ENCODE measurements around the gene HADH. TPM values are rescaled to one million over a fixed set of nuclear protein-coding genes. Genes with fewer than 3 reads are reported as not detected.

Gene HADH
- total RNA-seq, 2 donors from 2014 or later: 21.3 to 33.9 TPM

DNA sequence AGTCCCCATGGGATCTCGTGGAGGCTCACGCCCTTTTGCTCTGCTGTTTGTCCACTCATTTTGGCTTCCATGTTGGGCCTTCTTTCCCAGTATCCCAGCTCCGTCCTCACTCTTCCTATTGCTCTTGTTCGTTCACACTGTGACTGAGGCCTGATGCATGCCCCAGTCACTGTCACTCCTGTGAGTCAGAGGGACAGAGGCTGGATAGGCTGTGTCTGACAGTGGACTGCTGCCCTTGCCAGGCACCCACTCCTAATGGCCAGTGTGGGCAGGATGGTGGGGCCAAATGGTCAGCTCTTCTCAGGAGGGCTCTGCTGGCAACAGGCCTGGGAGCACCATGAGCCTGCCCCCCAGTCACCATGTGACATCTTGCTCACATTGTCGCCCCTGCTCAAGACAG, 40.0 kb downstream of the HADH start:
- DNase-seq (ENCODE audit: low spot score) (no peak), ATAC-seq (peak in 1 of 2 donors; percentile 35)
- Mint-ChIP-seq H3K4me1 (ENCODE audit: low read depth in 2 of 2) (peaks cover 15 to 16% of the 10 kb centered on the region in 2 donors), H3K4me3 (no peak overlapping the region), H3K36me3 (peaks cover 18% of the 10 kb centered on the region), H3K27ac (peak overlapping the region in 1 of 2 donors; percentile 11), H3K27me3 (no peaks in the 10 kb centered on the region), H3K9me3 (no peaks in the 10 kb centered on the region)

DNA sequence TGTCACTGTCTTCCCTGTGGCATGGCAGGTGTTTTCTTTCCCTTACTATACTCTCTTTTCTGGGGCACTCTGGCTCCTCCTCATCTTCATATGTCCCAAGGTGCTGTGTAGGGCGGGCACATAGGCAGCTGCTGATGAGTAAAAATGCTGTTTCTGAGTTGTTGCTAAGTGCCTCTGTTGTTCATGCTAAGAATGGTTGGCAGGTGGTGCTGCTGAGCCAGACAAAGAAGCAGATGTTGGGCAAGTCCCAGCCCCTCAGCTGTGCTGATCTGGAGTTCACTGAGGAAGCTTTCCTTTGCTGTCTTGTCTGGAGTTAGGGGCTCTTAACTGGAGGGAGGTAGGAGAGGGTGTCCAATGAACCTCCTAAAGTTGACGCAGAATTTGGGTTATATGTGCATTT, 40.6 kb downstream of the HADH start:
- no peaks in the 10 kb centered on the region for H3K9me3 Mint-ChIP-seq
- H3K4me1 Mint-ChIP-seq (ENCODE audit: low read depth in 2 of 2): peaks cover 15 to 16% of the 10 kb centered on the region in 2 donors
- no peak overlapping the region for H3K4me3 Mint-ChIP-seq
- H3K27me3 Mint-ChIP-seq: no peaks in the 10 kb centered on the region
- H3K27ac Mint-ChIP-seq: peak overlapping the region in 1 of 2 donors; percentile 11
- ATAC-seq: peak; percentile 68 to 71
- DNase-seq (ENCODE audit: low spot score): no peak
- H3K36me3 Mint-ChIP-seq: peaks cover 15% of the 10 kb centered on the region

DNA sequence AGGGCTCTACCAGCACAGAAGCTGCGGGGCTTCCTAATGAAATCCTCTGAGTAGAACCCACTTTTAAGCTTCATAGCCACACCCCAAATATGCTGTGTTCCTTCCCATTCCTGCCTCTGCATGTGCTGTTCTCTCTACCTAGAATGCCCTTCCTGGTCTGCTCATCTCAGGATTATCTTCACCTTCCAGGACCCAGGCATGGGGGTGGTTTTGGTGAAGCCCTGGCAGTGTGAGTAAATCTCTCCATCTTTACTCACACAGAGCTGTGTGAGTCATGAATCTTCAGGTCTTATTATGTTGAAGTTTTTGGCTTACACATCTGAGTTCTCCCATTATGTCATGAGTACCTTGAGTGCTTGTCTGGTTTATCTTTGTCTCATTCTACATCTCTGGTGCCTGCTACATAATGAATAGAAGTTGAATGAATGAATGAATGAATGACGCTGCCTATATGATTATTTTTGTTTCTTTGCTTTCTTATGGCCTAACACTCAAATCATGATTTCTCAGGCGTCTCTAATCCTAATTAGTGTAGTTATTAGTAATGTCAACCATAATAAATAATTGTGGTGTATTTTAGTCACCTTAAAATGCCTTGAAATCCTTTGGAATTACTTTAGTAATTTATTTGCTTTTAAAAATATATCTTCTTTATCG, 41.9 kb downstream of the HADH start:
- peak overlapping the region in 1 of 2 donors; percentile 60 for H3K27ac Mint-ChIP-seq
- H3K4me1 Mint-ChIP-seq (ENCODE audit: low read depth in 2 of 2): peaks cover 15 to 16% of the 10 kb centered on the region in 2 donors
- H3K27me3 Mint-ChIP-seq: no peaks in the 10 kb centered on the region
- H3K36me3 Mint-ChIP-seq: peaks cover 14% of the 10 kb centered on the region
- no peaks in the 10 kb centered on the region for H3K9me3 Mint-ChIP-seq
- no peak overlapping the region for H3K4me3 Mint-ChIP-seq
- no peak for DNase-seq (ENCODE audit: low spot score)
- ATAC-seq: no peak

DNA sequence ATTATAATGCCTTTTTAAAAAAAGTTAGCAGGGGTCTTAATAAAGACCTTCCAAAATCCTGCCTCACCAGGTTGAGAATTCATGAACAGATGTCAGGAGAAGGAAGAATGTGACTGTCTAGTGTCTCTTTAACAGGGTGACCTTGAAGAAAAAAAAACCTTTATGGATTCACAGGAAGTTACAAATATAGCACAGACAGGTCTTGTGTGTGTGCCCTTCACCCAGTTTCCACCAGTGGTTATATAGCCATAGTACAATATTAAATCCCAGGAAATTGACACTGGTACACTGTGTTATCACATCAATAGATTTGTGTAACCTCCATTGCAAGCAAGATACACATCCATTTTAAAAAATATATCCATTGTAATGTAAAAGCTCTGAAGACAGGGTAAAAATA, 43.7 kb downstream of the HADH start:
- H3K36me3 Mint-ChIP-seq: peaks cover 12% of the 10 kb centered on the region
- H3K9me3 Mint-ChIP-seq: no peaks in the 10 kb centered on the region
- ATAC-seq (no peak), DNase-seq (ENCODE audit: low spot score) (no peak)
- no peaks in the 10 kb centered on the region for H3K27me3 Mint-ChIP-seq
- no peak overlapping the region for H3K4me3 Mint-ChIP-seq
- no peak overlapping the region for H3K27ac Mint-ChIP-seq
- peaks cover 15 to 16% of the 10 kb centered on the region in 2 donors for H3K4me1 Mint-ChIP-seq (ENCODE audit: low read depth in 2 of 2)

DNA sequence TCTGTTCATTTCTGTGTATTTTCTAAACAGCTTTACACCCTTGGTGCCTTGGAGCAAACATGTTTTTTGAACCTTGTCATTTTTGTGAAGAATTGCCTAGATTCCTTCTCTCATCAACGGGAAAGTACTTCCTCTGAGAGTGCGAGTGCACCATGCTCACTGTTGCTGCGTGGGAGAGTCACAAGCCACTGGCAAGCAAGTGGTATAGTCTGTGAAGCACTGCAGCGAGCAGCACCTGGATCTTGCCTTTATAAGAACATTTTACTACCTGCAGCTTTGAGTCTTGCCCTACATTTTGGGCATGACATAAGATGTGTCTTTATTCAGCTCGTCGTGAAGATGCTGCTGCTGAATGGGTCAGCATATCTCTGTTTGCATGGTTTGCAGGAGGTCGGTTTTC, 44.9 kb downstream of the HADH start:
- no peak for DNase-seq (ENCODE audit: low spot score)
- Mint-ChIP-seq H3K9me3 (no peaks in the 10 kb centered on the region), H3K4me3 (no peak overlapping the region), H3K27me3 (no peaks in the 10 kb centered on the region), H3K27ac (no peak overlapping the region), H3K36me3 (peaks cover 6% of the 10 kb centered on the region), H3K4me1 (ENCODE audit: low read depth in 2 of 2) (peaks cover 9 to 11% of the 10 kb centered on the region in 2 donors)
- ATAC-seq: no peak

DNA sequence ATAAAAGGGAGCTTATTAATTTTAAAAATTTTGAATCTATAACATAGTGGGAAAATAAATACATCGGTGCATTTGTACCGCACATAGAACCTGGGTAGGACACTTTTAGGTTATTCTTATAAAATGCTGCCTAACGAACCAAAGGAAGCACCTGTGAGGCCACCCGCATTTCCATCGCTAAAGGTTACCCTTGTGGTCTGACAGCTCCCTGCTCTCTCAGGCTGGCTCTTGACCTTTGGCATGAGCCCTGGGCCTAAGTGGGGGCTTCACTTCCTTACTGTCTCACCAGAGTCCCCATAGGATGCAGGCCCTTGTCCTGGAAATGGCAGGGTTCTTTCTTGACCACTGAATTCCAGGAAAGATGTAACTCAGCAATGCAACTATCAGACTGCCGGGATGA, 46.0 kb downstream of the HADH start:
- no peak for DNase-seq (ENCODE audit: low spot score)
- H3K4me3 Mint-ChIP-seq: no peak overlapping the region

DNA sequence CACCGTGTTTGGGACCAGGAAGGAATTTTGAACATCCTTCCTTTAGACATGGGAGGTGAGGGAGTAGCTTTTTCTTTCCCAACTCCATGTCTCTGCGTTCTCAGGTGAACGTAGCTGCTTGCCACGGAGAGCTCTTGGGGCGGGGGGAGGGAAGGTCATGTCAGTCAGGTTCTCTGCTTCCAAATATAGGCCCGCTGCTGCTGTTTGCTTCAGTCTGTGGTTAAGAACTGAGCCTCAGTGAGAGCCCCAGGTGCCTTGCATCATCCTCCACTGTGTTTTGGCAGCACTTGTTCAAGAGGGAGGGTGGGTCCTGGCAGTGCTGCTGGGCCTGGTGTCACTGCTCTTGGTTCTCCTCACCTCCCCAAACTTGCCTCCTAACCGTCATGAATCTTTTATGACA, 46.5 kb downstream of the HADH start:
- H3K27ac Mint-ChIP-seq: no peak overlapping the region
- ATAC-seq: no peak
- no peaks in the 10 kb centered on the region for H3K27me3 Mint-ChIP-seq
- peaks cover 0 to 3% of the 10 kb centered on the region in 2 donors for H3K4me1 Mint-ChIP-seq (ENCODE audit: low read depth in 2 of 2)
- no peaks in the 10 kb centered on the region for H3K9me3 Mint-ChIP-seq
- no peak overlapping the region for H3K4me3 Mint-ChIP-seq
- no peak for DNase-seq (ENCODE audit: low spot score)
- H3K36me3 Mint-ChIP-seq: no peaks in the 10 kb centered on the region

More for the DNA sequence above, 46.0 kb downstream of the HADH start:
- ATAC-seq: no peak
- Mint-ChIP-seq H3K4me1 (ENCODE audit: low read depth in 2 of 2) (peaks cover 0 to 3% of the 10 kb centered on the region in 2 donors), H3K36me3 (no peaks in the 10 kb centered on the region), H3K27ac (no peak overlapping the region), H3K27me3 (no peaks in the 10 kb centered on the region), H3K9me3 (no peaks in the 10 kb centered on the region)

DNA sequence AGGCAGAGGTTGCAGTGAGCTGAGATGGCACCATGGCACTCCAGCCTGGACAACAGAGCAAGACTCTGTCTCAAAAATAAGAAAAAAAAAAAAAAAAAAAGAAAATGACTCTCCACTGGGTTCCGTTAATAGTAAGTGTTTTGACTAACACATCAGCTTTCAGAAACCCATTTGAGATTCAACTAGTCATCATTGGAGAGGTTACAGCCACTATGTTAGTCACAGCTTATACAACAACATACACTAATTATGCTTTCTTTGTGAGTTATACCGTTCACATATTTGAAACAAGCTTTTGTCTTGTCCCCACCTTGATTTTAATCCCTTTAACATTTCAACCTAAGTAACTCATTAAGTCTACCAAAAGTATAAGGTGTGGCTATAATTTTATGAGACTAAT, 48.2 kb downstream of the HADH start:
- DNase-seq (ENCODE audit: low spot score) (no peak), ATAC-seq (no peak)
- Mint-ChIP-seq H3K4me1 (ENCODE audit: low read depth in 2 of 2) (no peaks in the 10 kb centered on the region), H3K27ac (no peak overlapping the region), H3K36me3 (no peaks in the 10 kb centered on the region), H3K4me3 (no peak overlapping the region), H3K27me3 (no peaks in the 10 kb centered on the region), H3K9me3 (no peaks in the 10 kb centered on the region)

DNA sequence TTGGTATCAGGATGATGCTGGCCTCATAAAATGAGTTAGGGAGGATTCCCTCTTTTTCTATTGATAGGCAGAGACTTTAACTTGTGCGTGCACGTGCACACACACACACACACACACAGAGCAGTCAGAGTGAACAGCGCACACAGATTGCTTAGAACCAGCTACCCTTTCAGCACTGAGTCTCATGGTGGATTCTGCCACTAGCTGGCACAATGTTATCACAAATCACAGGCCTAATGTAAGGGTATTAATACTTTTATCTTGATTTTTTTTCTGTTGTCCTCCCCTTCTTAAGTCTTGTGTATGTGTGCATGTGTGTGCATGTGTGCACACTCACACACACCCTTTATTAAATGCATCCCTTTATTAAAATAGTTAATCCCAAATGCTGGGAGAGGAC, 53.2 kb downstream of the HADH start:
- Mint-ChIP-seq H3K9me3 (no peaks in the 10 kb centered on the region), H3K4me1 (ENCODE audit: low read depth in 2 of 2) (no peaks in the 10 kb centered on the region), H3K27me3 (no peaks in the 10 kb centered on the region), H3K36me3 (no peaks in the 10 kb centered on the region), H3K27ac (no peak overlapping the region), H3K4me3 (no peak overlapping the region)
- DNase-seq (ENCODE audit: low spot score): no peak
- ATAC-seq: no peak

DNA sequence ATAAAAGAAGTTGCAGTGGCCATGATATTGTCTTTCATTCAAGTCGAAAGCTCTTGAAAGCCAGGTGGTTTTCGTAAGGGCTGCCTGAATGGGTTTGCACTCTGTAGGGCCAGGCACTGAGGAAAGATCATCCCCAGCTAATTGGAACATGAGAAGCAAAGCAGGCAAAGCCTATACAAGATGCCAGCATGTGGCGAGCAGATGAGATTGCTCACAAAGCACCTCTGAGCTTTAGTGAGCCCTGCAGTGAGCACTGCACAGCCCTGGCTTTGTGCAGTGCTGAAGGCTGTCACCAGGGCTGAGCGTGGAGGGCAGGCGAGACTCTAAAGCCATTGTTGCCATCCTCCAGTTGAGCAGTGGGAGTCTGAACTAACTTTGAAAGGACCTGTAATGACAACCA, 53.8 kb downstream of the HADH start:
- H3K36me3 Mint-ChIP-seq: no peaks in the 10 kb centered on the region
- H3K9me3 Mint-ChIP-seq: no peaks in the 10 kb centered on the region
- H3K27ac Mint-ChIP-seq: no peak overlapping the region
- H3K4me1 Mint-ChIP-seq (ENCODE audit: low read depth in 2 of 2): no peaks in the 10 kb centered on the region
- DNase-seq (ENCODE audit: low spot score) (no peak), ATAC-seq (no peak)
- no peaks in the 10 kb centered on the region for H3K27me3 Mint-ChIP-seq
- H3K4me3 Mint-ChIP-seq: no peak overlapping the region

DNA sequence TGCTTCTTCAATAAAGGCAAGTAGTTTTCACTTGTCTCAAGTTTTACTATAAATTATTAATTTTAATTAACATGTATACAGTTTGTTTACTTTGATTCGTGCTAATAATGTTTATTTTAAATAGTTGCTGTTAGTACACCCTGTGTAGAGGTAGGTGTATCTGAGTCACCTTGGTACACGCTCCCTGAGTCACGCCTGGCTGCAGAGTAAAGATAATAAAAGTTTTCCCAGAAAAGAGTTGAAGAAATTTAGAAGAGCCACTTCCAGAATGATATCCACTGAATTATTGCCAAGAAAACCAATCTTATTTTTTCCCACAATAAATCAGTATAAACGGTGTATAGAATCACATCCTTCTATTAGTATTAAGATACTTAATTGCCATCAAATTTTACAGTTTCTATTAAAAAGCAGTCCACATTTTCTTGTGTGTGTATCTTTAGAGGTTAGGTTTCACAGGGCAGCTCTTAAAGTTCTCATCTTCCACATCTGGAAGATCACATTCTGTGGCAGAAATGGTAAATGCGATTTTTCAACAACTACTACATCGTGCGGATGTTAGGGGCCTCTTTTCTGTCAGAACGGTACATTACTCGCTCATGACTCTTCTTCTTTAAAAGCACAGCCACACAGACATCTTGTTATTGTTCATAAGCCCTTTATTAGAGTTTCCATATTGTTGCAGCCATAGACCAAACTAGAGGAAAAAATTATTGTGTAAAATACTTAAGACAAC, 55.4 kb downstream of the HADH start:
- Mint-ChIP-seq H3K4me1 (ENCODE audit: low read depth in 2 of 2) (peaks cover 2 to 5% of the 10 kb centered on the region in 2 donors), H3K36me3 (no peaks in the 10 kb centered on the region), H3K9me3 (no peaks in the 10 kb centered on the region), H3K4me3 (no peak overlapping the region), H3K27me3 (no peaks in the 10 kb centered on the region), H3K27ac (peak overlapping the region in 1 of 2 donors; percentile 18)
- DNase-seq (ENCODE audit: low spot score): no peak
- ATAC-seq: no peak

DNA sequence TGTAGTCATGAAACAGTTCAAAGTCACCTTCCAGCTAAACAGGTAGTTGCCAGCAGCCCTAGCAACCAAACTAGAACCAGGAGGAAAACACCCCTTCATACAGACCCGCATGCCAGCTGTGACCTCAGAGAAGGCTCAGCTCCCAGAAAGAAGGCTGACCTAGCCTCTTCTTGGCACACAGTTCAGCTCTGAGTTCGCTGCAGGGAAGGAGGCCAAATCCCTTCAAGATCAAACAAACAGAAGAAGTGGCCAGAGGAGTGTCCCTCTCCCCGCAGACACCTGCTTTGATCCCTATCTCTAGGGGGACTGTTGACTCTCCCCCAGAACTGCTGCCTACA, 56.0 kb downstream of the HADH start:
- ATAC-seq: no peak
- no peaks in the 10 kb centered on the region for H3K36me3 Mint-ChIP-seq

DNA sequence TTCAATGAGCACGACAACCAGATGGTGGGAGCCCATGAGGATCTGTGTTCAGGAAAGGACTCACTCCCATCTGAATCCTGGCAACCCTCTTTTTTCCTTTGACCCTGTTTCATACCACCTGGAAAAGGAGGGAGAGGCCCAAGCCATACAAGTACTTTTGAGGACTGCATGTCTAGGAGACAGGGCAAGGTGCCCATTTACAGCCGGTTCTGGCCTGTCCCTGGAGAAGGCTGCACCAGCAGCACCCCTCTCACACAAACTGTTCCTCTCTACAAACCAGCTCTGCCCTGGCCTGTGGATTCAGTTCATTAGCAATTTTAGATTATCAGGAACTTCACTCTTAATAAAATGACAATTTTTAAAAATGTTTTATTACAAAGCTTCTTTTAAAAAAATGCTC, 57.5 kb downstream of the HADH start:
- Mint-ChIP-seq H3K27me3 (no peaks in the 10 kb centered on the region), H3K4me1 (ENCODE audit: low read depth in 2 of 2) (peaks cover 4 to 7% of the 10 kb centered on the region in 2 donors), H3K4me3 (no peak overlapping the region), H3K36me3 (no peaks in the 10 kb centered on the region), H3K9me3 (no peaks in the 10 kb centered on the region), H3K27ac (peak overlapping the region in 1 of 2 donors; percentile 25)
- DNase-seq (ENCODE audit: low spot score) (no peak), ATAC-seq (no peak)

More for the DNA sequence above, 56.0 kb downstream of the HADH start:
- Mint-ChIP-seq H3K4me3 (no peak overlapping the region), H3K27ac (peak overlapping the region; percentile 18 to 60), H3K27me3 (no peaks in the 10 kb centered on the region), H3K4me1 (ENCODE audit: low read depth in 2 of 2) (peaks cover 4 to 7% of the 10 kb centered on the region in 2 donors), H3K9me3 (no peaks in the 10 kb centered on the region)
- DNase-seq (ENCODE audit: low spot score): no peak

DNA sequence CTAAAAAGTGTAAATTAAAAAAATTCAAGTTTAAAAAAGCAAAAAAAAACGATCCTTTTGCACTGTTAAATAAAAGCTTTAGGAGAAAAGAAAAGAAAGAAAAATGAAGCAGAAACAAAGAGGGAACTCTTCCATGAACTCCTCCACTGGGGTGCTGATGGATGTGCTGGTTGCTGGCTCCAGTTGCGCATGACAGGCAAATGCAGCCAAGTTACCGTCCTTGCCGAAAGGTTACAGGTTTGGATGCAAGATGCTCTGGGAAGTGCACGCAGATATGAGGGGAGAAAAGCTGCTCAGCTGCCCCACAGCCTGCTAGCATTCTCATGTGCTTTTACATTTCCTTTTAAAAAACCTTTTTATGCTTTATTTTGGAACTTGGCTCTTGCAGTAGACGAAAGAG, 58.5 kb downstream of the HADH start:
- Mint-ChIP-seq H3K4me1 (ENCODE audit: low read depth in 2 of 2) (peaks cover 7 to 8% of the 10 kb centered on the region in 2 donors), H3K27me3 (no peaks in the 10 kb centered on the region), H3K9me3 (no peaks in the 10 kb centered on the region), H3K4me3 (no peak overlapping the region), H3K27ac (no peak overlapping the region), H3K36me3 (no peaks in the 10 kb centered on the region)
- no peak for ATAC-seq
- no peak for DNase-seq (ENCODE audit: low spot score)
